NB4 (cell line): Measurements from ENCODE around the gene ADGRA1.

Experiments
- CTCF ChIP-seq: IDR thresholded peaks from one replicate; pipeline ENCODE4 v1.5.1; 2012; ENCODE audit warnings: low read depth, low read length
- POLR2A ChIP-seq: IDR thresholded peaks from 2 replicates; pipeline ENCODE4 v1.6.1; 2011; ENCODE audit warnings: mild to moderate bottlenecking; ENCODE audit not compliant: insufficient read length; ENCODE audit errors: extremely low read depth

- TF ChIP-seq CTCF (no peak), POLR2A (no peak)
Observed at GRCh38 chr10:133158437-133158755, 70.7 kb downstream of the ADGRA1 start.
